Body of pancreas (tissue), 4 donors: ENCODE data around the gene SERBP1.

Source experiments
- CTCF ChIP-seq, 7 experiments: fragments of 450-650 bp in 4 of 7; fragments of 200-600 bp in 3 of 7; sonication (generic) in 3 of 7; IDR thresholded peaks; one replicate each; pipeline ENCODE4 v1.5.1; 2016 to 2019; ENCODE audit warnings: antibody characterized with exemption in 7 of 7
- POLR2A ChIP-seq, 3 donors: fragments of 450-650 bp; IDR thresholded peaks; one replicate each; pipeline ENCODE4 v1.6.1; 2016; ENCODE audit warnings: antibody characterized with exemption in 3 of 3, mild to moderate bottlenecking in 2 of 3

- TF ChIP-seq CTCF (IDR thresholded peaks at IDR 0.05) = no peak
- TF ChIP-seq POLR2A (IDR thresholded peaks at IDR 0.05) = no peak
Measured at GRCh38 chr1:67479146-67479891, 49.1 kb upstream of the SERBP1 start.
